Neuronal stem cell (in vitro differentiated cells): ENCODE data around the gene DNAJB2.
"Not testable (repeated sequence)": the region's sequence is repeated elsewhere in the genome, so short reads cannot be mapped to it uniquely, and the experiment has no call there.

Experiments used
- DNase-seq: peaks from one replicate; pipeline ENCODE4 v3.0.0-alpha.2; 2013; ENCODE audit warnings: low spot score
- H2AFZ ChIP-seq: one replicate; pipeline ENCODE4 v1.6.1; 2013; ENCODE audit warnings: mild to moderate bottlenecking, low read length, inconsistent platforms
- H2AK5ac ChIP-seq: 2 replicates; pipeline ENCODE4 v1.6.1; 2013; ENCODE audit warnings: low read depth, mild to moderate bottlenecking, inconsistent platforms, low read length, moderate library complexity, mixed read lengths
- H2BK120ac ChIP-seq: 2 replicates; pipeline ENCODE4 v1.6.1; 2013; ENCODE audit warnings: low read depth, mild to moderate bottlenecking, inconsistent platforms, low read length, moderate library complexity, mixed read lengths
- H2BK12ac ChIP-seq: one replicate; pipeline ENCODE4 v1.6.1; 2013; ENCODE audit warnings: low read length, inconsistent platforms
- H2BK15ac ChIP-seq: 2 replicates; pipeline ENCODE4 v1.6.1; 2013; ENCODE audit warnings: mild to moderate bottlenecking, low read length, inconsistent platforms, mixed read lengths
- H2BK5ac ChIP-seq: one replicate; pipeline ENCODE4 v1.6.1; 2013; ENCODE audit warnings: inconsistent platforms, mild to moderate bottlenecking, low read length, moderate library complexity
- H3K14ac ChIP-seq: one replicate; pipeline ENCODE4 v1.6.1; 2013; ENCODE audit warnings: low read length, inconsistent platforms
- H3K18ac ChIP-seq: 2 replicates; pipeline ENCODE4 v1.6.1; 2013; ENCODE audit warnings: low read length, inconsistent platforms
- H3K23ac ChIP-seq: 2 replicates; pipeline ENCODE4 v1.6.1; 2013; ENCODE audit warnings: low read depth, mild to moderate bottlenecking, mixed read lengths, low read length, inconsistent platforms; ENCODE audit not compliant: poor library complexity
- H3K27ac ChIP-seq: replicated peaks from 3 replicates; pipeline ENCODE4 v1.5.1; 2013; ENCODE audit warnings: low read length, inconsistent platforms
- H3K27me3 ChIP-seq, 3 experiments: 2 replicates each; pipeline ENCODE4 v1.6.1; 2013; ENCODE audit warnings: low read length in 3 of 3, mild to moderate bottlenecking in 2 of 3, inconsistent platforms in 1 of 3, low read depth in 1 of 3, mixed read lengths in 1 of 3, moderate library complexity in 1 of 3; ENCODE audit not compliant: control insufficient read depth in 3 of 3, insufficient read depth in 3 of 3
- H3K36me3 ChIP-seq, 2 donors: replicated peaks in 1 of 2; 2 replicates each; pipeline ENCODE4 v1.6.1; 2013; ENCODE audit warnings: low read length in 2 of 2; ENCODE audit not compliant: control insufficient read depth in 2 of 2, insufficient read depth in 2 of 2
- H3K4ac ChIP-seq: 2 replicates; pipeline ENCODE4 v1.6.1; 2013; ENCODE audit warnings: inconsistent platforms, mild to moderate bottlenecking, low read length, moderate library complexity
- H3K4me1 ChIP-seq, 2 donors: 1 replicate in 1 of 2; 2 replicates in 1 of 2; pipeline ENCODE4 v1.6.1; 2013; ENCODE audit warnings: low read length in 2 of 2, low read depth in 1 of 2; ENCODE audit not compliant: control insufficient read depth in 2 of 2, insufficient read depth in 1 of 2
- H3K4me2 ChIP-seq: one replicate; pipeline ENCODE4 v1.6.1; 2013; ENCODE audit warnings: mild to moderate bottlenecking, low read length, inconsistent platforms; ENCODE audit not compliant: insufficient read depth, poor library complexity, severe bottlenecking
- H3K4me3 ChIP-seq, 2 donors: 2 replicates each; pipeline ENCODE4 v1.5.1; 2013; ENCODE audit warnings: low read length in 2 of 2, mild to moderate bottlenecking in 2 of 2, inconsistent platforms in 1 of 2, moderate library complexity in 1 of 2
- H3K79me1 ChIP-seq: one replicate; pipeline ENCODE4 v1.6.1; 2013; ENCODE audit warnings: low read depth, mild to moderate bottlenecking, inconsistent platforms, low read length, moderate library complexity
- H3K9ac ChIP-seq: one replicate; pipeline ENCODE4 v1.6.1; 2013; ENCODE audit warnings: mild to moderate bottlenecking, low read depth, low read length, inconsistent platforms; ENCODE audit not compliant: poor library complexity
- H3K9me3 ChIP-seq, 2 donors: replicated peaks in 1 of 2; 2 replicates each; pipeline versions ENCODE3 to v1.6.1; 2013; ENCODE audit warnings: low read length in 2 of 2, mild to moderate bottlenecking in 2 of 2, inconsistent platforms in 1 of 2, low read depth in 1 of 2, mixed read lengths in 1 of 2, moderate library complexity in 1 of 2; ENCODE audit not compliant: control insufficient read depth in 2 of 2, insufficient read depth in 1 of 2
- H4K8ac ChIP-seq: one replicate; pipeline ENCODE4 v1.6.1; 2013; ENCODE audit warnings: low read depth, mild to moderate bottlenecking, inconsistent platforms, low read length, moderate library complexity
- H4K91ac ChIP-seq: one replicate; pipeline ENCODE4 v1.6.1; 2013; ENCODE audit warnings: low read length, low read depth, mild to moderate bottlenecking, inconsistent platforms; ENCODE audit not compliant: poor library complexity
- WGBS, 2 donors: extraction: QIAGEN DNeasy Blood & Tissue Kit; methylation state at CpG; one replicate each; pipeline ENCODE4 v1.1.7; 2013; ENCODE audit warnings: missing lambda C conversion rate in 2 of 2, mixed read lengths in 1 of 2; ENCODE audit not compliant: insufficient read length in 2 of 2, insufficient replicate concordance in 1 of 2; ENCODE audit errors: extremely low coverage in 2 of 2; 5-methylcytosine and 5-hydroxymethylcytosine counted together

Gene DNAJB2

GRCh38 chr2:219285373-219285735 lies 6.2 kb downstream of the DNAJB2 start:
- Histone ChIP-seq H3K18ac (peak overlapping the region; percentile 38), H3K9me3 (no peaks in the 10 kb centered on the region), H2AFZ (no peak overlapping the region), H3K9ac (no peak overlapping the region), H4K91ac (no peak overlapping the region), H3K36me3 (peaks cover 20 to 39% of the 10 kb centered on the region in 2 donors), H4K8ac (no peak overlapping the region), H2BK15ac (peak overlapping the region; percentile 24), H2BK12ac (no peak overlapping the region), H3K27me3 (no peaks in the 10 kb centered on the region), H3K14ac (no peak overlapping the region), H2AK5ac (peak overlapping the region; percentile 99), H3K4me1 (peaks cover 6 to 7% of the 10 kb centered on the region in 2 donors), H3K4me3 (no peak overlapping the region), H2BK120ac (no peak overlapping the region), H3K27ac (no peak overlapping the region), H3K4me2 (no peak overlapping the region), H3K4ac (no peak overlapping the region), H3K23ac (peak overlapping the region; percentile 73), H3K79me1 (peaks cover 7% of the 10 kb centered on the region), H2BK5ac (no peak overlapping the region)
- DNase-seq: no peak
- WGBS, 2 donors: no CpG with 5 or more reads among the region's 12 CpGs

GRCh38 chr2:219285894-219286425 lies 6.8 kb downstream of the DNAJB2 start:
- H2BK12ac ChIP-seq: no peak overlapping the region
- peaks cover 17 to 36% of the 10 kb centered on the region in 2 donors for H3K36me3 ChIP-seq

GRCh38 chr2:219286436-219287115 lies 7.4 kb downstream of the DNAJB2 start:
- Histone ChIP-seq H3K4me2 (no peak overlapping the region), H3K79me1 (peaks cover 7% of the 10 kb centered on the region), H3K4me3 (no peak overlapping the region), H3K27ac (peak overlapping the region; percentile 37), H4K8ac (peak overlapping the region; percentile 99), H2BK15ac (peak overlapping the region; percentile 37), H3K9me3 (no peaks in the 10 kb centered on the region), H3K23ac (peak overlapping the region; percentile 91), H4K91ac (no peak overlapping the region), H3K4me1 (peaks cover 6 to 7% of the 10 kb centered on the region in 2 donors), H2BK12ac (peak overlapping the region; percentile 46), H3K27me3 (peaks cover 0 to 5% (median 0%) of the 10 kb centered on the region in 3 experiments), H2AK5ac (peak overlapping the region; percentile 97), H2BK5ac (peak overlapping the region; percentile 66), H3K4ac (no peak overlapping the region), H3K36me3 (peaks cover 17 to 30% of the 10 kb centered on the region in 2 donors), H3K18ac (peak overlapping the region; percentile 97), H3K9ac (peak overlapping the region; percentile 60), H2BK120ac (peak overlapping the region; percentile 81), H2AFZ (no peak overlapping the region), H3K14ac (peak overlapping the region; percentile 97)
- WGBS, 2 donors: no CpG with 5 or more reads among the region's 12 CpGs
- no peak for DNase-seq

More at GRCh38 chr2:219285894-219286425, 6.8 kb downstream of the DNAJB2 start:
- DNase-seq: no peak
- Histone ChIP-seq H3K14ac (peak overlapping the region; percentile 97), H3K18ac (peak overlapping the region; percentile 97), H4K91ac (no peak overlapping the region), H2BK5ac (peak overlapping the region; percentile 66), H3K23ac (peak overlapping the region; percentile 91), H3K79me1 (peaks cover 7% of the 10 kb centered on the region), H2BK15ac (peak overlapping the region; percentile 37), H3K4ac (no peak overlapping the region), H3K4me2 (no peak overlapping the region), H2BK120ac (peak overlapping the region; percentile 81), H3K4me1 (peaks cover 6 to 7% of the 10 kb centered on the region in 2 donors), H2AK5ac (peak overlapping the region; percentile 99), H3K9ac (peak overlapping the region; percentile 60), H3K9me3 (no peaks in the 10 kb centered on the region), H3K4me3 (no peak overlapping the region), H3K27me3 (no peaks in the 10 kb centered on the region), H3K27ac (peak overlapping the region; percentile 29), H2AFZ (no peak overlapping the region), H4K8ac (peak overlapping the region; percentile 99)
- WGBS, 2 donors: no CpG with 5 or more reads among the region's 17 CpGs

GRCh38 chr2:219287116-219287440 lies 7.9 kb downstream of the DNAJB2 start:
- WGBS, 2 donors: no CpG with 5 or more reads among the region's 6 CpGs
- not testable (repeated sequence) for H3K9me3 ChIP-seq

More at GRCh38 chr2:219287116-219287440, 7.9 kb downstream of the DNAJB2 start:
- H2AK5ac ChIP-seq, H3K4me2 ChIP-seq, DNase-seq, H2AFZ ChIP-seq, H3K23ac ChIP-seq, H3K4me3 ChIP-seq, H2BK120ac ChIP-seq, H3K4ac ChIP-seq, H3K4me1 ChIP-seq, H4K91ac ChIP-seq, H2BK15ac ChIP-seq, H3K27ac ChIP-seq, H3K79me1 ChIP-seq, H2BK12ac ChIP-seq, H3K14ac ChIP-seq, H3K27me3 ChIP-seq, H3K9ac ChIP-seq, H3K18ac ChIP-seq, H4K8ac ChIP-seq: not testable (repeated sequence)
- Histone ChIP-seq H3K36me3 (peaks cover 14 to 26% of the 10 kb centered on the region in 2 donors), H2BK5ac (peak overlapping the region; percentile 66)
